Chondrocyte (in vitro differentiated cells): ENCODE measurements around the gene ACTR3. TPM values are rescaled to one million over a fixed set of nuclear protein-coding genes. Genes with fewer than 3 reads are reported as not detected.

ENCODE experiments used
- DNase-seq: peaks from one replicate; pipeline ENCODE4 v3.0.0; 2021; ENCODE audit warnings: mixed read lengths, low spot score
- H3K27ac Mint-ChIP-seq: one replicate; pipeline ENCODE4 v1.8.0; 2021; ENCODE audit warnings: mild to moderate bottlenecking, moderate library complexity, mixed read lengths; ENCODE audit not compliant: unreplicated experiment
- H3K27me3 Mint-ChIP-seq: 2 replicates; pipeline ENCODE4 v1.8.0; 2021; ENCODE audit warnings: low read depth, mixed read lengths
- H3K36me3 Mint-ChIP-seq: 2 replicates; pipeline ENCODE4 v1.8.0; 2021; ENCODE audit warnings: low read depth, mixed read lengths
- H3K4me1 Mint-ChIP-seq: 2 replicates; pipeline ENCODE4 v1.8.0; 2021; ENCODE audit warnings: low read depth, mild to moderate bottlenecking, mixed read lengths
- H3K4me3 Mint-ChIP-seq: one replicate; pipeline ENCODE4 v1.8.0; 2021; ENCODE audit warnings: mild to moderate bottlenecking, moderate library complexity, mixed read lengths; ENCODE audit not compliant: unreplicated experiment
- H3K9me3 Mint-ChIP-seq: 2 replicates; pipeline ENCODE4 v1.8.0; 2021; ENCODE audit warnings: low read depth, mixed read lengths
- CTCF ChIP-seq: fragments of 200-600 bp; sonication (generic); IDR thresholded peaks from 2 replicates; pipeline ENCODE4 v1.5.0; 2021; ENCODE audit warnings: antibody characterized with exemption, mild to moderate bottlenecking, moderate library complexity
- total RNA-seq: library from RNA; stranded (reverse); gene quantifications from 3 replicates; pipeline ENCODE4 v1.2.1, GENCODE V29; 2021

Gene ACTR3
- total RNA-seq, 1 donor from 2014 or later, result 434 TPM

DNA sequence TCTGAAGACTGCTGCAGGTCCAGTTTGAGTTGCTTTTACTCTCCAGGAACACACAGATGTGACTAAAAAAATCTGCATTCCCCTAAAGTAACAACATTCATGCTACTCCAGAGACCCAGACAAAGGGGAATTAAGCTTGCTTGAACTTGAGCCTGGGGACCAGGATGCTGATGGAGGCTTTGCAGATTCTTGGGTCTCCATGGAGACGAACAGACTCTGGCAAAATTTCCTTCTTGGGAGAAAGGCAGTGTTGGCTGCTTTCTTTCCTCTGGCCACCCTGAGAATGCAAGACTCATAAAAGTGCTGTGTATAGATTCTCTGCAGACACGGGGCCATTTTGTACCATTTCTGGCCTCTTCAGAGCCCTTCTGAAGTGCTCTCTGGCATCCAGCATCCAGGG is 112.0 kb downstream of the ACTR3 start:
- H3K4me1 Mint-ChIP-seq, result no peaks in the 10 kb centered on the region
- H3K36me3 Mint-ChIP-seq, result peaks cover 8% of the 10 kb centered on the region
- TF ChIP-seq CTCF, result no peak
- H3K9me3 Mint-ChIP-seq, result no peaks in the 10 kb centered on the region
- H3K4me3 Mint-ChIP-seq, result no peak overlapping the region
- no peaks in the 10 kb centered on the region for H3K27me3 Mint-ChIP-seq
- no peak overlapping the region for H3K27ac Mint-ChIP-seq
- no peak for DNase-seq

DNA sequence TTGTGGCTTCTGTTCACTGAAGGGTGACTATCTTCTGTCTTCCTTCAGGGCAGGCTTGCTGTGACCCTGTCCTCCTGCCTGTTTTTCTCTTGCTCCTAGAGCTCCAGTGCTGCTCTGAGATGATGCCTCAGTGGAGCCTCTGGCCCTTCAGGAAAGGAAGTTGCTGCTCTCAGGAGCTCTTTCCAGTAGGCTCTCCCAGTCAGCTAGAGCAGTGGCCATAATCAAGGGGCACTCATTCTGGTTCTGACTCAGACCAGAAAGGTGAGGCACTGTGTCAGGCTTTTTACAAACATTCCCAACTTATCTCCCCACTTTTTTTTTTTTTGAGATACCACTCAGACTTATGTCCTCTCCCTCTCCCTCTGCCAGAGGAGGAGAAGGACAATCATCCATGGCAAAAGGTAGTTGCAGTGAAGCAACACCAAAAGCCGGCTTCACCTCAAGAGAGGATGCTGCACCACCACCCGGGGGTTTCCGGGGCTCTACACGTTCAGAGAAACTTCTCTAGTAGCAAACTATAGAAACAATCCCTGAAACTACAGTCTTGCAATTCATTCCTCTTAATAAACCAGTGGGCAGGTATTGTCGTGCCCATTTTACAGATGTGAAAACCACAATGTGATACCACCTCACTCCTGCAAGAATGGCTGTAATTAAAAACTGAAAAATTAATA is 115.4 kb downstream of the ACTR3 start:
- Mint-ChIP-seq H3K9me3 (no peaks in the 10 kb centered on the region), H3K27ac (no peak overlapping the region), H3K4me3 (no peak overlapping the region), H3K4me1 (no peaks in the 10 kb centered on the region), H3K27me3 (no peaks in the 10 kb centered on the region), H3K36me3 (peaks cover 8% of the 10 kb centered on the region)
- no peak for DNase-seq
- no peak for TF ChIP-seq CTCF

DNA sequence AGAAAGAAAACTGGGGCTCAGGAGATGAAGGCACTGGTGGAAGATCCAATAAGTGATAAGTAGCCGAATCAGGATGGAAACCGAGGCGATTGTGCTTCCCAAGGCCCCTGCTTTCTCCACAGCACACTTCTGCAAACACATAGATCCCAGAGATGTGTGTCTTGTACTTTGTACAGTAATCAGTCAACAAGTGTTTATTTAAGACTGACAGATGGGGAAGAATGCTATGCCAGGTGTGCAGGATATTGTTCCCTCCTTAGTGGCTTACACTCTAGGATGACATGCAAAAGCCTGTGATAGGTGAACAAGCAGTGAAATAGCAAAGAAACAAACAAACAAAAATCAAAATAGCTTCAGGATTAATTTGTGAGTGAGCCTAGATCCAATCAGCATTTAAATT is 116.6 kb downstream of the ACTR3 start:
- peaks cover 6% of the 10 kb centered on the region for H3K36me3 Mint-ChIP-seq

DNA sequence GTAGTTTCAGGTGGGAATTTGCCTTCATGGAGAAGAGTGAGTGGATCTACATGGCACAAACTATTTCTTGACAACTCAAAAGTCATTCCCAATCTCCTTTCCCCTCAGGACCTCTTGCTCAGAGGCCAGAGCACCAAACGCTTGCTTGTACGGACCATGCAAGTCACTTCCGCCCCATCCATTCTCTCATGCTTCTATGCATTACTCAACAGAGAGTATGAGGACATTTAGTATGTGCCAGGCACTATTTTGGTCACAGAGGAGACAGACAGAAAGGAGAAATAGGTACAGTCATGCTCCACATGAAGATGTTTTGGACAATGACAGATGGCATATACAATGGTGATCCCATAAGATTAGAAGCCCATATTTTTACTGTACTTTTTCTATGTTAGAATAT is 117.5 kb downstream of the ACTR3 start:
- Mint-ChIP-seq H3K27ac (no peak overlapping the region), H3K9me3 (no peaks in the 10 kb centered on the region), H3K36me3 (peaks cover 4% of the 10 kb centered on the region), H3K27me3 (no peaks in the 10 kb centered on the region), H3K4me3 (no peak overlapping the region), H3K4me1 (no peaks in the 10 kb centered on the region)
- no peak for DNase-seq
- no peak for TF ChIP-seq CTCF

More for the DNA sequence above, 116.6 kb downstream of the ACTR3 start:
- no peaks in the 10 kb centered on the region for H3K27me3 Mint-ChIP-seq
- TF ChIP-seq CTCF, result no peak
- H3K4me1 Mint-ChIP-seq, result no peaks in the 10 kb centered on the region
- no peak overlapping the region for H3K27ac Mint-ChIP-seq
- DNase-seq, result no peak
- no peak overlapping the region for H3K4me3 Mint-ChIP-seq
- no peaks in the 10 kb centered on the region for H3K9me3 Mint-ChIP-seq

GRCh38 chr2:114008720-114009119 is 118.8 kb downstream of the ACTR3 start:
- DNase-seq, result no peak
- no peak overlapping the region for H3K27ac Mint-ChIP-seq
- H3K27me3 Mint-ChIP-seq, result no peaks in the 10 kb centered on the region
- H3K9me3 Mint-ChIP-seq, result no peaks in the 10 kb centered on the region
- H3K4me3 Mint-ChIP-seq, result no peak overlapping the region
- peaks cover 4% of the 10 kb centered on the region for H3K36me3 Mint-ChIP-seq
- no peak for TF ChIP-seq CTCF
- no peaks in the 10 kb centered on the region for H3K4me1 Mint-ChIP-seq
